Suprapubic skin (tissue), 3 donors: ENCODE results near the gene MRPL12.

Experiments
- CTCF ChIP-seq, 2 donors: fragments of 200-600 bp in 1 of 2; fragments of 450-650 bp in 1 of 2; sonication (generic) in 1 of 2; IDR thresholded peaks; one replicate each; pipeline ENCODE4 v1.5.1; 2016 to 2019; ENCODE audit warnings: antibody characterized with exemption in 2 of 2, mild to moderate bottlenecking in 1 of 2, moderate library complexity in 1 of 2
- POLR2AphosphoS5 ChIP-seq, 3 donors: sonication (generic); formaldehyde crosslinking; IDR thresholded peaks; one replicate each; pipeline ENCODE4 v1.6.1; 2017; ENCODE audit warnings: antibody characterized with exemption in 3 of 3

- TF ChIP-seq POLR2AphosphoS5 (IDR thresholded peaks at IDR 0.05) (no peak), CTCF (IDR thresholded peaks at IDR 0.05) (no peak)
Observed at GRCh38 chr17:81680150-81680549, 23.0 kb upstream of the MRPL12 start.
